ENCODE data around the gene PPP2R1B.

The PPP2R1B gene

DNA sequence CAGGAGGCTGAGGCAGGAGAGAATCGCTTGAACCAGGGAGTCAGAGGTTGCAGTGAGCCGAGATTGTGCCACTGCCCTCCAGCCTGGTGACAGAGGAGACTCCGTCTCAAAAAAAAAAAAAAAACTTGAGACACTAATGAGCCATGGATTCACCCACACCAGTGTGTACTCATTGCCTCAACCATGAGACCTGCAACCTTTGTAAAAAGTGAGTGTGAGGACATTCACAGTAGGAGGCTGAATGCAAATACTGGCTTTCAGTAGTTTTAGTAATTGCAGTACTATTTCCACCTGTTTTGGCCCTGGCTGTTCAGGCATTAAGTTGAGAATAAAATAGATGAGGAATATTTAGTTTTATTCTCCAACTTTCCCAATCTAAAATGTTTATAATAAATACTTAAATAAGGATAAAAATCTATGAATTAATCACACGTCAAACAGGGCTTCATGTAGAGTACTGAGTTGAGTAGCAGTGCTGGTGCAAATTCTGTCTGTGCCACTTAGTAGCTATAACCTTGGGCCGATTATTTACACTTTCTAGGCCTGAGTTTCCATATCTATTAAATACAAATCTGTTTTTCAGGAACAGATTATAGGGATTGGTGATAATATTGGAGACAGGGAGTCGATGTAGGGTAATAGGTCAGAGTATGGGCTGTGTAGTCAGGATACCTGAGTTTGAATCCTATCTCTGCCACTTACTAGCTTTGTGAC is 72.8 kb downstream of the PPP2R1B start:
- no peak for DNase-seq (ENCODE audit: low read depth in 2 of 2)

DNA sequence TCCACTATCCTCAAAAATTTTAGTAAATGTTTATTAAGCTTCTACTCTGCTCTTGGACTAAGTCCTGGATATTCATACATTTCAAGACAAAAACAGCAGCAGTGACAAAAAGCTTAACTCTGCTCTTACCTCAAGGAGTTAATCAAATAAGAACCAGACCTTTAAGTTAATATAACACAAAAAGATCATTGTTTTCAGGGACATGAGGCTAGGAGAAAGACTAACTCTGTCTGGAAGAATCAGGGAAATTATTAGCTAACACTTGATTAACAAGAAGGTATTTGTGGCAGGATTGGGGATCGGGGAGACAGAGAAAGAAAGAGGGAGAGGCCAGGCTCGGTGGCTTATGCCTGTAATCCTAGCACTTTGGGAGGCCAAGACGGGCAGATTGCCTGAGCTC is 74.4 kb downstream of the PPP2R1B start:
- no peak for DNase-seq (ENCODE audit: low read depth in 2 of 2)

DNA sequence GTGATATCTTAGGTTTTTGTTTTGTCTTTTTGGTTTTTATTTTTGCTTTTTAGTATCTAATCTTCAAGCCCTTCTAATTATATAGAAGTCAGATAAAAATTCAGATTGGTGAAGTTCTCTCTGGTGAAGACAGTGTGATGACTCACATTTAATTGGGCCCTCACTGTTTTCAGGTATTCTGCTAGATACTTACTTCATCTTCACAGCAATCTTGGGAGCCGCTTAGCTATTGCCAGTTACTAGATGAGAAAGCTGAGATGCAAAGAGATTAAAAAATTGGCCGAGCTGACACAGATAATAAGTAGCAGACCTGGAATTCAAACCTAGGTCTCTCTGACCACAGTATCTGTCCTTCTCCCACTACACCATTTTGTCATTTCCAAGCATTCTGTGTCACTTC is 75.0 kb downstream of the PPP2R1B start:
- no peak for DNase-seq (ENCODE audit: low read depth in 2 of 2)

DNA sequence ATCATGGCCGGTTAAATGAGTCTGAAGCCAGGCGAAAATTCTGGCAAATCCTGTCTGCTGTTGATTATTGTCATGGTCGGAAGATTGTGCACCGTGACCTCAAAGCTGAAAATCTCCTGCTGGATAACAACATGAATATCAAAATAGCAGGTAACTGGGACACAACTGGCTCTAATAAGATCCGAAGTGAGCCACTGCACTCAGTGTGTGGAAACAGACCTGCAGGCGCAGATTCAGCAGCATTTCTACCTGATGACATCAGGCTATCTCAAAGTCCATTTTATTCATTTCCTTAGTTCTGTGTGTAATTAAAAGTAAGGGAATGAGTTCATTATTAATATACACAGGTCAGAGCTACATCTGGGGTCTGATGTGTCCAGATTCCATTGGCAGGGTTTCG is 78.2 kb downstream of the PPP2R1B start:
- DNase-seq (ENCODE audit: low read depth in 2 of 2): no peak

DNA sequence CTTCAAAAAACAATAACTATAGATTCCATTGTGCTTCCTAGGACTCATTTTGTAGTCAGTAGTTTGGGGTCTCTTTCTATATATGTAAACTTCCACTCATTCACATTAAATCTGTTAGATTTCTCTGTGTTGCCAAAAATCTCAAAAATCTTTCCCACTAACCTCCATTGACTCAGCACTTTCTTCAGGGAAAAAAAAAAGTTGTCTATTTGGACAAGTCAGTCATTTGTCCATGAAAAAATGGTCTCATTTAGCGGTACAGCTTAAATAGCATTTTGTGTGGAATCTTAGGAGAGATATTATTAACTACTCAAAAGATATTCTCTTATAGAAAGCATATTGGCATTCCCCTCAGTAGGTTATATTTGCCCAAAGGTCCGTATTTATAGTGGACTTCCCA is 81.9 kb downstream of the PPP2R1B start:
- no peak for DNase-seq (ENCODE audit: low read depth in 2 of 2)

DNA sequence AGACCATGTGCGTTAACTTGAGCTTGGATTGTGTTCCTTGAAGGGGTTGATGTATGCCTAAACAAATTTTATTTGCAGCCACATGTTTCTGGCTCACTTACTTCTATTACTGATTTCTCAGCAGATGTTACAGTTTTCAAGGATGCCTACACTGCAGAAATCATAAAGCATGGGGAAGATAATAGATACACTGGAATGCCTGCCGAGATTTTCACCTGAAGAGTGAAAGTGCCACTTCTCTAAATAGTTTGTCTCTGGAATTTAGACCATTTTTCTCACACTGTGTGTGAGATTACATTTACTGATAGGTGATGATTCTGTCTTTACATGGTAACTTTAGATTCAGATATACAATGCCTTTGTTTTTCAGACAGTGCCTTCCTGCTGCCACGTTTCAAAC is 82.4 kb downstream of the PPP2R1B start:
- DNase-seq (ENCODE audit: low read depth in 2 of 2): no peak

DNA sequence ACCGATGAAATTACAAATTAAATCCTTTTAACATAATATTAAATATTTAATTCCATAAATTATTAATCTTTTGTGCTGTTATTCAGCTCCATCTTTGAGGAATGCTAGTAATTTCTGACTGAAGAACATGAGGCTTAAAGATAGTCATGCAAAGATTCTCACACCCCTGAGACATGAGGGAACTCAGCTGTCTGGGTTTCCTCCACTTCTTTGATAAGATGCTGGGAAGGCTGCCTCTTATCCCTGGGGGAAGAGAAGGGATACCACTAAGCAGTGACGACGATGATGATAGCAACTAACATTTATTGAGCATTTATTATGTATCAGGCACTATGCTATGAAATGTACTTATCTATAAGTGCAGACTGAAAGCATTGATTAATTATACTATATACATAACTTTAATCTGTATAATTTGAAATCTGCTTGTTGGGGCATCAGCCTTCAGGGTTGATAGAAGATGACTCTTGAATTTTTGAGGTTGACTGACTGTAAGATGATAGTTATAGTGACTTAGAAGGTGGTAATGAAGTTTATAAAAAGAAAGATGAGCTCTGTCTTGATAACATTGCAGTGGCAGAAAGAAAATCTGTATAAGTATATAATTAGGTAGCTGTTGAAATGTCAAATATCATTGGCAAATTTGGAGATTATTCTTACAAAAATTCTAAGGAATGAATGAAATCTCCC is 85.6 kb downstream of the PPP2R1B start:
- no peak for DNase-seq (ENCODE audit: low read depth in 2 of 2)
